Testis (tissue), 2 donors: ENCODE results near the gene GSTA4.

ENCODE experiments used
- CTCF ChIP-seq, 3 experiments: fragments of 450-650 bp in 2 of 3; fragments of 200-600 bp in 1 of 3; sonication (generic) in 1 of 3; IDR thresholded peaks; one replicate each; pipeline ENCODE4 v1.5.1; 2016 to 2019; ENCODE audit warnings: antibody characterized with exemption in 3 of 3, mild to moderate bottlenecking in 2 of 3, moderate library complexity in 1 of 3
- POLR2A ChIP-seq: fragments of 450-650 bp; IDR thresholded peaks from one replicate; pipeline ENCODE4 v1.6.1; 2017; ENCODE audit warnings: antibody characterized with exemption, mild to moderate bottlenecking, moderate library complexity

- TF ChIP-seq CTCF (IDR thresholded peaks at IDR 0.05) (no peak), POLR2A (no peak)
Measured at GRCh38 chr6:52976149-52976548, 18.9 kb downstream of the GSTA4 start.
